Uterus (tissue), 4 donors: ENCODE measurements around the gene METTL24. TPM values are rescaled to one million over a fixed set of nuclear protein-coding genes. Genes with fewer than 3 reads are reported as not detected.

ENCODE experiments used
- DNase-seq, 2 donors: peaks; one replicate each; pipeline ENCODE4 v3.0.0-alpha.2; 2019 to 2020
- H3K27ac ChIP-seq, 2 donors: fragments of 200-600 bp; sonication (generic); 1 replicate in 1 of 2; 2 replicates in 1 of 2; pipeline ENCODE4 v1.5.1; 2016 to 2018
- H3K27me3 ChIP-seq, 2 donors: fragments of 200-600 bp; sonication (generic); one replicate each; pipeline ENCODE4 v1.5.1; 2018 to 2019; ENCODE audit warnings: control low read depth in 1 of 2
- H3K36me3 ChIP-seq, 2 donors: fragments of 200-600 bp; sonication (generic); one replicate each; pipeline ENCODE4 v1.5.1; 2019; ENCODE audit warnings: control low read depth in 1 of 2
- H3K4me1 ChIP-seq, 2 donors: fragments of 200-600 bp; sonication (generic); one replicate each; pipeline ENCODE4 v1.5.1; 2018 to 2019; ENCODE audit warnings: control low read depth in 1 of 2
- H3K4me3 ChIP-seq, 2 donors: fragments of 200-600 bp; sonication (generic); 1 replicate in 1 of 2; 2 replicates in 1 of 2; pipeline ENCODE4 v1.5.1; 2018 to 2019; ENCODE audit warnings: mild to moderate bottlenecking in 1 of 2
- H3K9me3 ChIP-seq, 2 donors: fragments of 200-600 bp; sonication (generic); one replicate each; pipeline ENCODE4 v1.5.1; 2019; ENCODE audit warnings: control low read depth in 1 of 2
- CTCF ChIP-seq, 4 experiments: fragments of 200-600 bp in 2 of 4; fragments of 450-650 bp in 2 of 4; sonication (generic) in 2 of 4; IDR thresholded peaks; one replicate each; pipeline ENCODE4 v1.5.1; 2016 to 2019; ENCODE audit warnings: antibody characterized with exemption in 4 of 4, mild to moderate bottlenecking in 2 of 4, moderate library complexity in 1 of 4
- POLR2A ChIP-seq, 2 donors: fragments of 450-650 bp; IDR thresholded peaks; one replicate each; pipeline ENCODE4 v1.6.1; 2016; ENCODE audit warnings: antibody characterized with exemption in 2 of 2, mild to moderate bottlenecking in 1 of 2, moderate library complexity in 1 of 2
- intact Hi-C: fragments of 100-400 bp; cut with DNase I; formaldehyde crosslinking; loops from one replicate; pipeline ENCODE4 v1.15.1; 2023; ENCODE audit warnings: low total_unique reads
- total RNA-seq, 4 donors: library from RNA; depleted of rRNA in 3 of 4; stranded (reverse); fragments of >200 nt in 3 of 4; gene quantifications; one replicate each; pipeline versions ENCODE4 v1.1.0 to v1.2.4, GENCODE V29; 2014 to 2023
- donor health status: DM: yes; HTN: yes; CAD: no.

METTL24 gene
- total RNA-seq, 4 donors from 2014 or later: 18.0 to 47.2 (median 30.7) TPM; not detected in 1

DNA sequence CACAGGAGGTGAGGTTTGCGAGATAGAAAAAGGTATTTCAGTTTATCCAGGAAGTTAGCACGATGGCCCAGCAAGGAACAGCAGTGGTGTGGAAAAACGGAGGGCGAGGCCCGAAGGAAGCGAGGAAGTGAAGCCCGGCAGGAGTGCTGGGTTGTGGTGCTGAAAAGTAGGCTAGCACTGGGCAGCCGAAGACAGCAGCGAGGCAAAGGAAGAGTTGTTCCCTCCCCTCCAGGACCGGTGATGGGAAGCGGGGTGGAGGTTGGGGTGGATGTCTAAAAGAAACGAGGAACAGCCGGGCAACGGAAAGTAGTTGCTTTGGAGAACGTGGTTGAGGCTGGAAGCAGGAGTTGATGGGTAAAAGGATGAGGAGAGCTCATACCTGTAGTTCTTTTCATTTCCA, 1.4 kb downstream of the METTL24 start:
- H3K4me1 ChIP-seq: peaks cover 5 to 9% of the 10 kb centered on the region in 2 donors
- intact Hi-C loops: no loop called here
- DNase-seq: peak; percentile 45 to 48
- H3K27ac ChIP-seq: peak overlapping the region; percentile 97 to 98
- no peaks in the 10 kb centered on the region for H3K36me3 ChIP-seq
- H3K9me3 ChIP-seq: no peaks in the 10 kb centered on the region
- peak overlapping the region; percentile 45 to 55 for H3K4me3 ChIP-seq
- TF ChIP-seq POLR2A (IDR thresholded peaks at IDR 0.05) (no peak), CTCF (IDR thresholded peaks at IDR 0.05) (no peak)
- no peaks in the 10 kb centered on the region for H3K27me3 ChIP-seq

- Histone ChIP-seq H3K27me3 (no peaks in the 10 kb centered on the region), H3K4me3 (no peak overlapping the region), H3K27ac (peak overlapping the region; percentile 97 to 98), H3K9me3 (no peaks in the 10 kb centered on the region), H3K4me1 (peaks cover 9 to 12% of the 10 kb centered on the region in 2 donors), H3K36me3 (no peaks in the 10 kb centered on the region)
- DNase-seq: no peak
- intact Hi-C loops: no loop called here
- TF ChIP-seq CTCF (IDR thresholded peaks at IDR 0.05) (no peak), POLR2A (IDR thresholded peaks at IDR 0.05) (no peak)
Observed at GRCh38 chr6:110355727-110356126, 2.4 kb downstream of the METTL24 start.

GRCh38 chr6:110355022-110355421, 3.1 kb downstream of the METTL24 start:
- Histone ChIP-seq H3K27ac (peak overlapping the region; percentile 97 to 98), H3K27me3 (no peaks in the 10 kb centered on the region), H3K4me3 (no peak overlapping the region), H3K36me3 (no peaks in the 10 kb centered on the region), H3K4me1 (peaks cover 9 to 12% of the 10 kb centered on the region in 2 donors), H3K9me3 (no peaks in the 10 kb centered on the region)
- no peak for DNase-seq
- TF ChIP-seq POLR2A (IDR thresholded peaks at IDR 0.05) (no peak), CTCF (IDR thresholded peaks at IDR 0.05) (no peak)
- intact Hi-C loops: no loop called here

- TF ChIP-seq CTCF (IDR thresholded peaks at IDR 0.05): no peak
- TF ChIP-seq POLR2A (IDR thresholded peaks at IDR 0.05): no peak
- Histone ChIP-seq H3K9me3 (no peaks in the 10 kb centered on the region), H3K4me1 (peaks cover 9 to 19% of the 10 kb centered on the region in 2 donors), H3K27me3 (no peaks in the 10 kb centered on the region), H3K36me3 (no peaks in the 10 kb centered on the region), H3K27ac (peak overlapping the region; percentile 97 to 98), H3K4me3 (no peak overlapping the region)
- intact Hi-C loops: no loop called here
- DNase-seq: no peak
Observed at GRCh38 chr6:110354153-110354552, 4.0 kb downstream of the METTL24 start.

DNA sequence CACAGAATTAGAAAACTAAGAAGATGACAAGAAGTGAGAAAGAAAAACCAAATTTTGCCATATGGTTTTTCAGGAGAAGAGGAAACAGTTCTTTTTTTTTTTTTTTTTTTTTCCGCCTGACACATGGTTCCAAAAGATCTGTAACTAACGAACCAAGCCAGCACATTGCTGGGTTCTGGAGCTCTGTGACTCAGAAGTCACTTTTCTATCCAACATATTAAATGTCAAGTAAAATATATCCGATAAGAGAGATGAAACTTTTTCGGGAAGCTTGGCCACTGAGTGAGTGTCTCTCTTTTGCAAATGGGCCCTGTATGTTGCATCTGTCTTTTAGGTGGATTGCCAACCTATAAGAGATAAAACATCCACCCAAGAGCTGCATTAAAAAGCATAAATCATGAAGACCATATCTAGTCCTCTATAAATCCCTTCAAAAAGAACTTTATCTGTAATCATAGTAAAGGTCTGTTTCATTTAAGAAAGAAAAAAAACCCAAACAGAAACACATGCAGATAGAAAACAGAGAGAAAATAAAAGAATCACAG, 4.6 kb downstream of the METTL24 start:
- H3K4me3 ChIP-seq: no peak overlapping the region
- H3K27me3 ChIP-seq: no peaks in the 10 kb centered on the region
- H3K36me3 ChIP-seq: no peaks in the 10 kb centered on the region
- H3K9me3 ChIP-seq: no peaks in the 10 kb centered on the region
- TF ChIP-seq POLR2A (IDR thresholded peaks at IDR 0.05) (no peak), CTCF (IDR thresholded peaks at IDR 0.05) (no peak)
- peaks cover 9 to 19% of the 10 kb centered on the region in 2 donors for H3K4me1 ChIP-seq
- intact Hi-C loops: no loop called here
- no peak for DNase-seq
- H3K27ac ChIP-seq: peak overlapping the region; percentile 97 to 98
